Liver (tissue), 3 donors: ENCODE data around the gene SAMD8.
"Not testable (repeated sequence)": the region's sequence is repeated elsewhere in the genome, so short reads cannot be mapped to it uniquely, and the experiment has no call there.

Experiments used
- ATF3 ChIP-seq: IDR thresholded peaks from 2 replicates; pipeline ENCODE4 v1.6.1; 2016; ENCODE audit warnings: antibody characterized with exemption
- CTCF ChIP-seq: fragments of 150-350 bp; IDR thresholded peaks from 2 replicates; pipeline ENCODE4 v1.5.1; 2017; ENCODE audit warnings: improper control_type of control experiment, low read depth, low read length; ENCODE audit not compliant: missing input control
- FOXA1 ChIP-seq: IDR thresholded peaks from 2 replicates; pipeline ENCODE4 v1.6.1; 2016; ENCODE audit warnings: antibody characterized with exemption
- GABPA ChIP-seq, 2 donors: IDR thresholded peaks in 1 of 2; conservative IDR thresholded peaks in 1 of 2; 2 replicates each; pipeline ENCODE4 v1.6.1; 2016; ENCODE audit warnings: antibody characterized with exemption in 2 of 2, mild to moderate bottlenecking in 1 of 2, moderate library complexity in 1 of 2
- JUND ChIP-seq, 2 donors: IDR thresholded peaks; 2 replicates each; pipeline ENCODE4 v1.6.1; 2016; ENCODE audit warnings: antibody characterized with exemption in 2 of 2
- MAX ChIP-seq: IDR thresholded peaks from 2 replicates; pipeline ENCODE4 v1.6.1; 2016; ENCODE audit warnings: antibody characterized with exemption
- RAD21 ChIP-seq, 2 donors: IDR thresholded peaks; 2 replicates each; pipeline ENCODE4 v1.6.1; 2016; ENCODE audit warnings: antibody characterized with exemption in 2 of 2, mild to moderate bottlenecking in 2 of 2
- REST ChIP-seq: IDR thresholded peaks from 2 replicates; pipeline ENCODE4 v1.6.1; 2016; ENCODE audit warnings: antibody characterized with exemption, mild to moderate bottlenecking
- RXRA ChIP-seq, 2 donors: IDR thresholded peaks; 2 replicates each; pipeline ENCODE4 v1.6.1; 2017 to 2018; ENCODE audit warnings: antibody characterized with exemption in 2 of 2, mild to moderate bottlenecking in 1 of 2
- SP1 ChIP-seq: IDR thresholded peaks from 2 replicates; pipeline ENCODE4 v1.6.1; 2018; ENCODE audit warnings: antibody characterized with exemption, mild to moderate bottlenecking
- TAF1 ChIP-seq: conservative IDR thresholded peaks from 2 replicates; pipeline ENCODE4 v1.6.1; 2016; ENCODE audit warnings: antibody characterized with exemption, mild to moderate bottlenecking
- YY1 ChIP-seq: IDR thresholded peaks from 2 replicates; pipeline ENCODE4 v1.6.1; 2016; ENCODE audit warnings: antibody characterized with exemption, mild to moderate bottlenecking
- ZBTB33 ChIP-seq: IDR thresholded peaks from 2 replicates; pipeline ENCODE4 v1.6.1; 2016; ENCODE audit warnings: antibody characterized with exemption
- donor health status: healthy.
- donor health status: healthy.

- not testable (repeated sequence) for TF ChIP-seq CTCF; FOXA1; TAF1; JUND (IDR thresholded peaks at IDR 0.05); REST; ATF3; GABPA (IDR thresholded peaks at IDR 0.05 in 1 of 2, conservative IDR thresholded peaks at IDR 0.05 in 1 of 2); YY1; SP1; MAX; RXRA (IDR thresholded peaks at IDR 0.05); ZBTB33; RAD21 (IDR thresholded peaks at IDR 0.05)
Observed at GRCh38 chr10:75119444-75120066, 8.1 kb downstream of the SAMD8 start.
